LHCN-M2 (cell line): ENCODE data around the gene VARS1. TPM values are rescaled to one million over a fixed set of nuclear protein-coding genes. Genes with fewer than 3 reads are reported as not detected.

Experiments used
- total RNA-seq: library from RNA; depleted of rRNA; stranded (reverse); fragments of >200 nt; gene quantifications from 2 replicates; pipeline ENCODE4 v1.2.3, GENCODE V29; 2014; rRNA removed

Gene VARS1
- total RNA-seq, 1 experiment from 2014 or later, result 68.7 TPM

Other genes starting within 250 kb of the VARS1 start
- gene ATP6V1G2, start 249.1 kb downstream of the VARS1 start, total RNA-seq, result 3.1 and 3.3 TPM in 2 replicates
- gene NFKBIL1, start 248.1 kb downstream of the VARS1 start, total RNA-seq, result 21.2 and 26.8 TPM in 2 replicates
- not detected in 2 replicates for gene LTA, start 223.5 kb downstream of the VARS1 start, total RNA-seq
- not detected in 2 replicates for gene TNF, start 220.2 kb downstream of the VARS1 start, total RNA-seq
- gene LTB, start 213.3 kb downstream of the VARS1 start, total RNA-seq, result not detected in 2 replicates
- gene LST1, start 209.5 kb downstream of the VARS1 start, total RNA-seq, result not detected in 2 replicates
- gene NCR3, start 202.7 kb downstream of the VARS1 start, total RNA-seq, result not detected in 2 replicates
- not detected in 2 replicates for gene AIF1, start 180.5 kb downstream of the VARS1 start, total RNA-seq
- 75.9 and 81.7 TPM in 2 replicates for gene PRRC2A, start 175.0 kb downstream of the VARS1 start, total RNA-seq
- 180 and 219 TPM in 2 replicates for gene BAG6, start 143.1 kb downstream of the VARS1 start, total RNA-seq
- gene APOM, start 139.9 kb downstream of the VARS1 start, total RNA-seq, result 3.9 and 4.4 TPM in 2 replicates
- gene C6orf47, start 135.0 kb downstream of the VARS1 start, total RNA-seq, result 30.0 and 31.3 TPM in 2 replicates
- gene GPANK1, start 130.8 kb downstream of the VARS1 start, total RNA-seq, result 28.5 and 31.2 TPM in 2 replicates
- gene CSNK2B, start 129.7 kb downstream of the VARS1 start, total RNA-seq, result 292 and 320 TPM in 2 replicates
- gene LY6G5B, start 125.8 kb downstream of the VARS1 start, total RNA-seq, result 2.4 and 4.0 TPM in 2 replicates
- gene LY6G5C, start 114.7 kb downstream of the VARS1 start, total RNA-seq, result 1.4 and 3.2 TPM in 2 replicates
- gene ABHD16A, start 92.4 kb downstream of the VARS1 start, total RNA-seq, result 45.8 and 50.5 TPM in 2 replicates
- gene LY6G6F, start 88.9 kb downstream of the VARS1 start, total RNA-seq, result not detected in 2 replicates
- not detected in 2 replicates for gene LY6G6D, start 80.4 kb downstream of the VARS1 start, total RNA-seq
- 0.51 TPM in 1 of 2 replicates, not detected in the other for gene LY6G6C, start 74.0 kb downstream of the VARS1 start, total RNA-seq
- gene MPIG6B, start 72.4 kb downstream of the VARS1 start, total RNA-seq, result not detected in 2 replicates
- gene DDAH2, start 66.5 kb downstream of the VARS1 start, total RNA-seq, result 78.4 and 85.8 TPM in 2 replicates
- 771 and 894 TPM in 2 replicates for gene CLIC1, start 59.2 kb downstream of the VARS1 start, total RNA-seq
- 13.2 and 16.5 TPM in 2 replicates for gene MSH5, start 55.7 kb downstream of the VARS1 start, total RNA-seq
- gene SAPCD1, start 33.1 kb downstream of the VARS1 start, total RNA-seq, result 1.5 and 2.7 TPM in 2 replicates
- gene VWA7, start 18.4 kb downstream of the VARS1 start, total RNA-seq, result not detected in 2 replicates
- gene LSM2, start 11.2 kb upstream of the VARS1 start, total RNA-seq, result 78.7 and 88.2 TPM in 2 replicates
- 0.71 and 1.5 TPM in 2 replicates for gene HSPA1L, start 19.5 kb upstream of the VARS1 start, total RNA-seq
- 98.9 and 101 TPM in 2 replicates for gene HSPA1A, start 19.8 kb upstream of the VARS1 start, total RNA-seq
- gene HSPA1B, start 32.0 kb upstream of the VARS1 start, total RNA-seq, result 86.1 and 92.2 TPM in 2 replicates
- 43.9 and 57.2 TPM in 2 replicates for gene NEU1, start 67.1 kb upstream of the VARS1 start, total RNA-seq
- 0.06 TPM in 1 of 2 replicates, not detected in the other for gene SLC44A4, start 83.2 kb upstream of the VARS1 start, total RNA-seq
- 58.6 and 60.5 TPM in 2 replicates for gene EHMT2, start 101.9 kb upstream of the VARS1 start, total RNA-seq
- 1.2 and 3.0 TPM in 2 replicates for gene ZBTB12, start 106.3 kb upstream of the VARS1 start, total RNA-seq
- gene C2, start 132.0 kb upstream of the VARS1 start, total RNA-seq, result 0.86 and 1.2 TPM in 2 replicates
- 1.1 and 1.4 TPM in 2 replicates for gene CFB, start 150.3 kb upstream of the VARS1 start, total RNA-seq
- gene NELFE, start 163.2 kb upstream of the VARS1 start, total RNA-seq, result 129 TPM in 2 replicates
- gene SKIC2, start 163.4 kb upstream of the VARS1 start, total RNA-seq, result 40.0 and 44.1 TPM in 2 replicates
- 19.1 and 19.5 TPM in 2 replicates for gene DXO, start 176.4 kb upstream of the VARS1 start, total RNA-seq
- gene C4A, start 186.3 kb upstream of the VARS1 start, total RNA-seq, result 1.9 and 2.2 TPM in 2 replicates
- gene C4B, start 219.0 kb upstream of the VARS1 start, total RNA-seq, result 1.8 and 3.5 TPM in 2 replicates
- 0.13 TPM in 1 of 2 replicates, not detected in the other for gene CYP21A2, start 242.7 kb upstream of the VARS1 start, total RNA-seq